ENCODE data around the gene TOR2A. TPM values are rescaled to one million over a fixed set of nuclear protein-coding genes. Genes with fewer than 3 reads are reported as not detected.

The TOR2A gene
- total RNA-seq: 9.4 and 12.5 TPM in 2 replicates

GRCh38 chr9:127734747-127735529 lies at the start of gene TOR2A:
Gene TOR2A (minus strand): TSS chr9:127735294. CDS start chr9:127735270, 24 bp downstream.

GRCh38 chr9:127778280-127779135 lies 43.4 kb upstream of the TOR2A start, which contains the start of gene SH2D3C:
Gene SH2D3C (minus strand): TSS chr9:127778666. CDS start chr9:127778627, 39 bp downstream.

GRCh38 chr9:127715470-127716337 lies 19.4 kb downstream of the TOR2A start, which contains the start of the genes PTRH1 and TTC16:
Gene PTRH1 (minus strand): TSS chr9:127715663. CDS start chr9:127715639, 24 bp downstream.
Gene TTC16 (plus strand): TSS chr9:127716079. CDS start chr9:127716146, 67 bp downstream.

GRCh38 chr9:127706836-127707241 lies 28.3 kb downstream of the TOR2A start, which contains the start of gene CFAP157:
Gene CFAP157 (plus strand): TSS chr9:127706988. CDS start chr9:127707032, 44 bp downstream.

Other genes with a start within 250 kb of the TOR2A start
- 28.4 and 35.6 TPM in 2 replicates for gene STXBP1, start 123.0 kb downstream of the TOR2A start, total RNA-seq
- not detected in 2 replicates for gene CFAP157, start 28.3 kb downstream of the TOR2A start, total RNA-seq
- gene PTRH1, start 19.6 kb downstream of the TOR2A start, total RNA-seq: 24.6 and 39.2 TPM in 2 replicates
- 0.16 TPM in 1 of 2 replicates, not detected in the other for gene TTC16, start 19.2 kb downstream of the TOR2A start, total RNA-seq
- 2.5 and 2.6 TPM in 2 replicates for gene SH2D3C, start 43.4 kb upstream of the TOR2A start, total RNA-seq
- 41.8 and 48.0 TPM in 2 replicates for gene CDK9, start 50.7 kb upstream of the TOR2A start, total RNA-seq
- 24.9 and 29.3 TPM in 2 replicates for gene FPGS, start 67.6 kb upstream of the TOR2A start, total RNA-seq
- gene ENG, start 119.4 kb upstream of the TOR2A start, total RNA-seq: 570 and 620 TPM in 2 replicates
- gene AK1, start 142.4 kb upstream of the TOR2A start, total RNA-seq: 91.3 and 105 TPM in 2 replicates
- 108 and 138 TPM in 2 replicates for gene ST6GALNAC6, start 164.3 kb upstream of the TOR2A start, total RNA-seq
- 66.1 and 73.9 TPM in 2 replicates for gene ST6GALNAC4, start 181.7 kb upstream of the TOR2A start, total RNA-seq
- 2.8 and 16.4 TPM in 2 replicates for gene PIP5KL1, start 195.5 kb upstream of the TOR2A start, total RNA-seq
- gene DPM2, start 202.6 kb upstream of the TOR2A start, total RNA-seq: 7.8 and 15.6 TPM in 2 replicates
- 6.1 and 6.6 TPM in 2 replicates for gene EEIG1, start 245.7 kb upstream of the TOR2A start, total RNA-seq

All from cardiac atrium fibroblast (primary cell).